ENCODE measurements around the gene SGO2. TPM values are rescaled to one million over a fixed set of nuclear protein-coding genes. Genes with fewer than 3 reads are reported as not detected.

The SGO2 gene
- total and polyA plus RNA-seq, 10 of the 15 experiments (the other 5 are each of a cell fraction or from before 2014, with no cell fraction given), result 15.8 to 55.2 (median 24.3) TPM

GRCh38 chr2:200533754-200534153 is 7.7 kb downstream of the SGO2 start:
- TF ChIP-seq LARP7 (IDR thresholded peaks at IDR 0.05), result no peak
- no peak for TF ChIP-seq RAD21 (IDR thresholded peaks at IDR 0.05; ENCODE audit: insufficient read depth, low read depth, low read length)
- TF ChIP-seq GATAD2B (conservative IDR thresholded peaks at IDR 0.05; ENCODE audit: low read depth), result no peak
- no peak for TF ChIP-seq ZBTB4 (CRISPR knock-in tag; IDR thresholded peaks at IDR 0.05)
- no peaks in the 10 kb centered on the region for H3K4me1 ChIP-seq (ENCODE audit: control insufficient read depth, insufficient read depth, low read length)
- no peak overlapping the region for H3K9ac ChIP-seq (ENCODE audit: control insufficient read depth, insufficient read depth, low read length)
- no peaks in the 10 kb centered on the region for H4K20me1 ChIP-seq (ENCODE audit: control insufficient read depth, insufficient read depth)
- BruUV-seq (replicated peaks), result no TSS peak
- peaks cover 40% of the 10 kb centered on the region for H3K79me2 ChIP-seq (ENCODE audit: control insufficient read depth, insufficient read depth, low read length)
- CTCF ChIA-PET, result interaction anchor here (0.6 to 2.2 kb wide), 7 partner anchors 26 to 559 kb away, joined by 3 to 12 read pairs (median 3); no protein-coding TSS in a partner anchor
- WGBS (ENCODE audit: insufficient coverage, insufficient replicate concordance, low lambda C conversion rate, missing lambda C conversion rate), result 100% methylated on average over 2 of the region's 2 CpGs
- no peak overlapping the region for H2AFZ ChIP-seq (ENCODE audit: control insufficient read depth, low read depth, low read length)
- H3K4me2 ChIP-seq (ENCODE audit: control insufficient read depth, insufficient read depth), result no peak overlapping the region
- H3K27ac ChIP-seq (ENCODE audit: control insufficient read depth, insufficient read depth), result no peak overlapping the region
- no peak for FAIRE-seq
- no peaks in the 10 kb centered on the region for H3K9me3 ChIP-seq (replicated peaks; ENCODE audit: control insufficient read depth, insufficient read depth, low read length)
- no peak for ATAC-seq
- H3K36me3 ChIP-seq (ENCODE audit: control insufficient read depth in 2 of 2, insufficient read depth in 2 of 2, low read length in 1 of 2), result peaks cover 1 to 6% of the 10 kb centered on the region in 2 experiments; a peak in 3 of 4 replicates
- SMC1A ChIA-PET (ENCODE audit: uncharacterized antibody, unreplicated experiment), result interaction anchor here (1.2 to 2.8 kb wide), 3 partner anchors 7 to 51 kb away, joined by 3 to 9 read pairs (median 8); partner anchors contain the start of gene SGO2
- POLR2A ChIA-PET, result interaction anchor here (0.5 to 0.7 kb wide), 2 partner anchors 330 to 606 kb away, joined by 3 read pairs; no protein-coding TSS in a partner anchor
- in situ Hi-C loops (cut with MboI) (no loop called here), intact Hi-C loops (cut with micrococcal nuclease; ENCODE audit: unreplicated experiment) (no loop called here)
- RAD21 ChIA-PET (ENCODE audit: unreplicated experiment), result no interaction called here
- H3K4me3 ChIP-seq, result no peak overlapping the region
- H3K27me3 ChIP-seq (replicated peaks in 1 of 2; ENCODE audit: control insufficient read depth in 2 of 2, insufficient read depth in 2 of 2, low read length in 1 of 2), result no peaks in the 10 kb centered on the region
- no peak for DNase-seq (ENCODE audit: low read depth, low spot score)

Data from GM12878 (cell line).